ENCODE measurements around the gene TMEM156.

TMEM156 gene

GRCh38 chr4:38987491-38987890, 44.7 kb downstream of the TMEM156 start:
- Histone ChIP-seq H3K27me3 (ENCODE audit: insufficient read depth, low read depth, severe bottlenecking) (no peaks in the 10 kb centered on the region), H3K36me3 (no peaks in the 10 kb centered on the region), H3K27ac (no peak overlapping the region), H3K4me3 (ENCODE audit: low read depth, low read length) (no peak overlapping the region), H3K9me3 (ENCODE audit: severe bottlenecking) (no peaks in the 10 kb centered on the region)
- DNase-seq, result no peak
- TF ChIP-seq CTCF (IDR thresholded peaks at IDR 0.05; ENCODE audit: low read depth, low read length), result no peak

GRCh38 chr4:38985410-38986100, 46.7 kb downstream of the TMEM156 start:
- Histone ChIP-seq H3K9me3 (ENCODE audit: severe bottlenecking) (no peaks in the 10 kb centered on the region), H3K4me3 (ENCODE audit: low read depth, low read length) (no peak overlapping the region), H3K27ac (no peak overlapping the region), H3K27me3 (ENCODE audit: insufficient read depth, low read depth, severe bottlenecking) (no peaks in the 10 kb centered on the region), H3K36me3 (no peaks in the 10 kb centered on the region)
- no peak for TF ChIP-seq CTCF (IDR thresholded peaks at IDR 0.05; ENCODE audit: low read depth, low read length)
- DNase-seq, result no peak

- TF ChIP-seq CTCF (IDR thresholded peaks at IDR 0.05; ENCODE audit: low read depth, low read length), result no peak
Measured at GRCh38 chr4:38983787-38984598, 48.2 kb downstream of the TMEM156 start.

GRCh38 chr4:38983291-38983690, 48.9 kb downstream of the TMEM156 start:
- Histone ChIP-seq H3K36me3 (no peaks in the 10 kb centered on the region), H3K27ac (no peak overlapping the region), H3K9me3 (ENCODE audit: severe bottlenecking) (no peaks in the 10 kb centered on the region), H3K27me3 (ENCODE audit: insufficient read depth, low read depth, severe bottlenecking) (no peaks in the 10 kb centered on the region), H3K4me3 (ENCODE audit: low read depth, low read length) (no peak overlapping the region)
- DNase-seq, result no peak
- no peak for TF ChIP-seq CTCF (IDR thresholded peaks at IDR 0.05; ENCODE audit: low read depth, low read length)

More at GRCh38 chr4:38983787-38984598, 48.2 kb downstream of the TMEM156 start:
- Histone ChIP-seq H3K4me3 (ENCODE audit: low read depth, low read length) (no peak overlapping the region; the same call in 1 of the 2 replicates), H3K36me3 (no peaks in the 10 kb centered on the region), H3K9me3 (ENCODE audit: severe bottlenecking) (no peaks in the 10 kb centered on the region), H3K27me3 (ENCODE audit: insufficient read depth, low read depth, severe bottlenecking) (no peaks in the 10 kb centered on the region), H3K27ac (no peak overlapping the region)
- no peak for DNase-seq

GRCh38 chr4:38982361-38983095, 49.7 kb downstream of the TMEM156 start:
- TF ChIP-seq CTCF (IDR thresholded peaks at IDR 0.05; ENCODE audit: low read depth, low read length), result no peak
- Histone ChIP-seq H3K27ac (no peak overlapping the region), H3K4me3 (ENCODE audit: low read depth, low read length) (no peak overlapping the region), H3K9me3 (ENCODE audit: severe bottlenecking) (no peaks in the 10 kb centered on the region), H3K36me3 (no peaks in the 10 kb centered on the region), H3K27me3 (ENCODE audit: insufficient read depth, low read depth, severe bottlenecking) (no peaks in the 10 kb centered on the region)
- no peak for DNase-seq
